Upper lobe of right lung (tissue), 1 donor: ENCODE measurements around the gene CCT6B. TPM values are rescaled to one million over a fixed set of nuclear protein-coding genes. Genes with fewer than 3 reads are reported as not detected.

ENCODE experiments used
- ATAC-seq: fragments of 200-7000 bp; cut with Tn5 transposase; one replicate; pipeline ENCODE4 v1.9.1; 2020; ENCODE audit warnings: mild to moderate bottlenecking, moderate library complexity
- DNase-seq: peaks from one replicate; pipeline ENCODE4 v3.0.0-alpha.2; 2020
- H3K27ac ChIP-seq: fragments of 200-600 bp; one replicate; pipeline ENCODE4 v1.8.0; 2022
- H3K27me3 ChIP-seq: fragments of 200-600 bp; one replicate; pipeline ENCODE4 v1.8.0; 2022; ENCODE audit warnings: mild to moderate bottlenecking
- H3K36me3 ChIP-seq: fragments of 200-600 bp; one replicate; pipeline ENCODE4 v1.8.0; 2022
- H3K4me1 ChIP-seq: fragments of 200-600 bp; one replicate; pipeline ENCODE4 v1.8.0; 2022
- H3K4me3 ChIP-seq: fragments of 200-600 bp; one replicate; pipeline ENCODE4 v1.8.0; 2022; ENCODE audit warnings: mild to moderate bottlenecking
- H3K9me3 ChIP-seq: fragments of 200-600 bp; one replicate; pipeline ENCODE4 v1.8.0; 2022
- CTCF ChIP-seq: fragments of 200-600 bp; IDR thresholded peaks from one replicate; pipeline ENCODE4 v1.8.0; 2022; ENCODE audit warnings: antibody characterized with exemption
- intact Hi-C: fragments of 100-400 bp; cut with DNase I; formaldehyde crosslinking; loops from one replicate; pipeline ENCODE4 v1.11.0; 2022
- total RNA-seq: library from RNA; stranded (reverse); fragmentation: NEBNext Ultra II Directional; extraction: Animal tissue kit (Norgen Biotek cat#: 25700); gene quantifications from one replicate; pipeline ENCODE4 v1.2.1, GENCODE V29; 2021
- donor health status: DM: no; HTN: yes; CAD: no; lungs with severe emphysema.

Gene CCT6B
- total RNA-seq, 1 donor from 2014 or later = 1.7 TPM

- Histone ChIP-seq H3K27ac (no peak overlapping the region), H3K36me3 (peaks cover 62% of the 10 kb centered on the region), H3K4me3 (no peak overlapping the region), H3K9me3 (no peaks in the 10 kb centered on the region), H3K27me3 (no peaks in the 10 kb centered on the region), H3K4me1 (no peaks in the 10 kb centered on the region)
- DNase-seq = no peak
- no peak for TF ChIP-seq CTCF
- intact Hi-C loops = no loop called here
- ATAC-seq = no peak
Observed at GRCh38 chr17:34988644-34989043, 27.4 kb upstream of the CCT6B start.

GRCh38 chr17:34987232-34987631, 26.0 kb upstream of the CCT6B start:
- Histone ChIP-seq H3K27ac (no peak overlapping the region), H3K4me1 (peaks cover under 1% of the 10 kb centered on the region), H3K36me3 (peaks cover 48% of the 10 kb centered on the region), H3K4me3 (no peak overlapping the region), H3K27me3 (no peaks in the 10 kb centered on the region), H3K9me3 (no peaks in the 10 kb centered on the region)
- TF ChIP-seq CTCF = no peak
- no peak for DNase-seq
- ATAC-seq = no peak
- intact Hi-C loops = no loop called here

GRCh38 chr17:34981538-34982241, 20.4 kb upstream of the CCT6B start:
- Histone ChIP-seq H3K4me1 (peaks cover 19% of the 10 kb centered on the region), H3K36me3 (peaks cover 11% of the 10 kb centered on the region), H3K27ac (peak overlapping the region; percentile 99), H3K9me3 (no peaks in the 10 kb centered on the region), H3K4me3 (peak overlapping the region; percentile 98), H3K27me3 (no peaks in the 10 kb centered on the region)
- TF ChIP-seq CTCF = no peak
- ATAC-seq (no peak), DNase-seq (no peak)
- intact Hi-C loops = no loop called here

DNA sequence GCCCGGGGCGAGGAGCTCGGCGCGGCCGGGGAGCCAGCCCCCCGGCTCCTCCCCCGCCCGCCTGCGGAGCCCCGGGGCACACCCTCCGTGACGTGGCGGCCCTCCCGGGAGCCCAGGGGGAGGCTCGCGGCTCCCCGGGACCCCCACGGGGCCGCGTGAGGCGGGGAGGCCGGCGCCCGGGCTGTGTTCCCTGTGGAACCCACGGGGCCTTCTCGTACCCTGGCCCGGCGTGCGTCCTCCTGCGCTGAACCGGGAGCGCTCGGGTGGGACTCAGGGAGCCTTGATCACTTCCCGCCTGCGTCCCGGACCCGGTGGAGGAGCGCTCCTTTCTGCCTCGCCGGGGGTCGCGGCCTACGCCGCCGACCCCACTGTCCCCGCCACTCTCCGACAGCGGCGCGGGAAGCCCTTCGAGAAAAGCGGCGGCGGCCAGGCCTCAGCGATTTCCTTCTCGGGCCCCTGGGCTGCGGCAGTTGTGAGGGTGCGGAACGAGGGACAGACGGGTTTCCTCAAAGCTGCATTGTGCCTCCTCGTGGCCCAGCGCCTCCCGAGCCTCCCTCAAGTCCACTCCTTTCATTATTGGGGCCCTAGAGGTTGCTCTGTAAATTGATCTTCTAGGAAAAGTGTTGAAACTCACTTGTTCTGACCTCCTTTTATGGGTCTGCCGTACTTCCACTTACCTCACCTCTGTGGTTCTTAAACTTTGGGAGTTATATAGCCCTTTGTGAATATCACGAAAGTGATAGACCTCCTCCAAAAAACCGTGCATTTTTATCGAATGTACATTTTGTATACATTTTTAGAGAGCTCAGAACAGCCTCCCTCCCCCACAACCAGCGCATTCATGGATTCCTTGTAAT, 19.6 kb upstream of the CCT6B start:
- H3K4me1 ChIP-seq = peaks cover 19% of the 10 kb centered on the region
- peak; percentile 40 for TF ChIP-seq CTCF
- intact Hi-C loops = no loop called here
- peaks cover 3% of the 10 kb centered on the region for H3K36me3 ChIP-seq
- H3K27me3 ChIP-seq = no peaks in the 10 kb centered on the region
- ATAC-seq = peak; percentile 95
- no peaks in the 10 kb centered on the region for H3K9me3 ChIP-seq
- H3K27ac ChIP-seq = peak overlapping the region; percentile 99
- peak overlapping the region; percentile 98 for H3K4me3 ChIP-seq
- DNase-seq = peak; percentile 92

- intact Hi-C loops = no loop called here
Observed at GRCh38 chr17:34980353-34980680, 19.1 kb upstream of the CCT6B start, which contains the start of gene LIG3. Gene LIG3, plus strand, starts transcription at chr17:34980512. Its CDS starts 2,494 bp downstream, at chr17:34983006.

More at GRCh38 chr17:34980353-34980680, 19.1 kb upstream of the CCT6B start, which contains the start of gene LIG3:
- Histone ChIP-seq H3K27me3 (no peaks in the 10 kb centered on the region), H3K4me3 (peak within 1 kb of the TSS; percentile 98), H3K36me3 (no peaks in the 10 kb centered on the region), H3K9me3 (no peaks in the 10 kb centered on the region), H3K27ac (peak within 1 kb of the TSS; percentile 99), H3K4me1 (peaks cover 19% of the 10 kb centered on the region)
- ATAC-seq (peak; percentile 94), DNase-seq (peak; percentile 98)
- no peak for TF ChIP-seq CTCF
